AG09319 (cell line): ENCODE data around the gene MTF1.
A peak's percentile ranks its signal among the peaks of the same experiment; 100 is the strongest.

Experiments
- DNase-seq: peaks from one replicate; pipeline ENCODE4 v3.0.0-alpha.2; 2010; ENCODE audit warnings: low read depth; ENCODE audit errors: extremely low read depth
- CTCF ChIP-seq: IDR thresholded peaks from 2 replicates; pipeline ENCODE4 v1.5.1; 2011; ENCODE audit warnings: low read depth, mild to moderate bottlenecking, inconsistent platforms, low read length, moderate library complexity

The MTF1 gene

GRCh38 chr1:37811027-37811655 is 48.3 kb downstream of the MTF1 start:
- DNase-seq, result no peak
- peak; percentile 70 for TF ChIP-seq CTCF

- DNase-seq, result no peak
- no peak for TF ChIP-seq CTCF
Measured at GRCh38 chr1:37809942-37810341, 49.5 kb downstream of the MTF1 start.

- peak; percentile 46 for DNase-seq
- TF ChIP-seq CTCF, result peak; percentile 14
Measured at GRCh38 chr1:37808369-37809319, 50.7 kb downstream of the MTF1 start.

- no peak for TF ChIP-seq CTCF
- peak; percentile 78 for DNase-seq
Measured at GRCh38 chr1:37807555-37808368, 51.6 kb downstream of the MTF1 start, which contains the start of the genes C1orf122 and YRDC. C1orf122 (plus strand) TSS chr1:37807790; CDS start chr1:37808405, 615 bp downstream. YRDC (minus strand) TSS chr1:37808208; CDS start chr1:37808180, 28 bp downstream.

- DNase-seq, result no peak
- TF ChIP-seq CTCF, result no peak
Measured at GRCh38 chr1:37807220-37807554, 52.2 kb downstream of the MTF1 start.

GRCh38 chr1:37802439-37802838 is 57.0 kb downstream of the MTF1 start:
- no peak for DNase-seq
- TF ChIP-seq CTCF, result no peak
